Skeletal muscle cell (primary cell): ENCODE results near the gene RAD52.
A peak's percentile ranks its signal among the peaks of the same experiment; 100 is the strongest.

Experiments
- DNase-seq: peaks from one replicate; pipeline ENCODE4 v3.0.0-alpha.2; 2010; ENCODE audit warnings: low read depth
- H3K4me3 ChIP-seq: 2 replicates; pipeline ENCODE4 v1.5.1; 2011; ENCODE audit warnings: low read depth, mild to moderate bottlenecking, control low read depth, low read length, moderate library complexity

Gene RAD52

GRCh38 chr12:949453-950191 is at the start of gene RAD52:
TSS of gene RAD52 (minus strand) at chr12:949694. CDS start at chr12:933058, 16,636 bp downstream.
- peak; percentile 97 for DNase-seq
- H3K4me3 ChIP-seq = peak within 1 kb of the TSS; percentile 89

GRCh38 chr12:998020-998874 is 48.8 kb upstream of the RAD52 start:
- H3K4me3 ChIP-seq = no peak overlapping the region
- no peak for DNase-seq

DNA sequence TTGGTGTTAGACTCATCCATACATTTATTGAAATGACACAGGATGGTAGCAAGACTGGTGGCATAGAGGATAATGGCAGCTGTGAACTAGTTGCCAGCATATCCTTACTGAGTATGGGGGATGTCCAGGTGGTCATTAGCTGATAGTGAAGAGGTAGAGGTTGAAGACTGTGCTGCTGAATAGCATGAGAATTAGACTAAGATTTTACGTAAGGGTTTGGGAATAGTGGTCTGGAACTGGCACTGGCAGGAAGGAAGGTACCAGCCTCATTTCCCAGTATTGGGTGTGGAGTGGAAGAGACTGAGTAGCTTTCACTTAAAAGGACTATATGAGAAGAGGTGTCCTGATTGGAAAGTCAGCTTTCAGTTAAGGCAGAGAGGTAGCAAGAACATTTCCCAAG is 48.0 kb upstream of the RAD52 start:
- no peak overlapping the region for H3K4me3 ChIP-seq
- no peak for DNase-seq

GRCh38 chr12:996881-997280 is 47.4 kb upstream of the RAD52 start:
- no peak overlapping the region for H3K4me3 ChIP-seq
- no peak for DNase-seq

- H3K4me3 ChIP-seq = peak overlapping the region; percentile 81
Measured at GRCh38 chr12:992647-993046, 43.2 kb upstream of the RAD52 start.

DNA sequence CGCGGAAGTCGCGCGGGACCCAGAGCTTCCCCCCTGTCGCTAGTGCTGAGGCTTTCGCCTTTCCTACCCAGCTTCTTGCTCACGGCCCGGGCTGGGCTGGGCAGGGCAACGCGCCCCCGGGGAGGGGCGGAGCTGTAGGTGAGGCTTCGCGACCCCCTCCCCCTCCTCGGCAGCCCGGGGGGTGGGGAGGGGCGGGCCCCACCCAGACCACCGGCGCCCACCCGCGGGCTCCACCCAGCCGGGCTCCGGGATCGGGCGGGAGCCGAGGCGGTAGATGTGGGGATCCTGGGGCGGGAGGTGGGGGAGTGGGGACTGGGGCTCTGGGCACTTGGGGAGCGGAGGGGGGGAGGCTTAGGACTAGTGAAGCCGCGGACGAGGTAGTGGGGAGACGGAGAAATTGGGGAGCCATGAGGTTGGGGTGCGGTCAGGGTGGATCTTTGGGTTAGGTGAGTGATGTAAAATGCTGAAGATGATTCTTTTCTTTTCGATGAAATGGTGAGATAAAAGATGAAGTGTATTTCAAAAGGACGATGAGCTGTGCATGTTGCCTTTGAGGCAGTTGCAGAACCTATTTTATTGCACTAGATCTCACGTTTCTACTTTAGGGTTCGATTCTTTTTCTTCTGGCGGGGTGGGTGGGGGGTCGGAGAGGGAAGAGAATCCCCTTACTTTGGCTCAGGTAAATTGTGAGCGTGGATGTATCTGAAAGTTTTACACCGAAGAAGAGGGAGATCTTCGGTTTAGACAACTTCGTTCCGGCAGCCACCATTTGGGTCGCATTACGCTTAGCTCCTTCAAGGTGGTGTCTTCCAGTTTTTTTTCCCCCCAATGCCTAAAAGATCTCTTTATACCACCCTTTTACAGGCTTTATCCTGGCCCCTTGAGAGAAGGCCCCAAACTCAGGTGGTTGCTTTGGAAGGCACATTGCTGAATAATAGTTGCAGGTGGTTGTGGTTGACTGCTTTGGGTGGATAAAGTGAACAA is 42.1 kb upstream of the RAD52 start:
- no peak for DNase-seq

More at GRCh38 chr12:992647-993046, 43.2 kb upstream of the RAD52 start:
- no peak for DNase-seq

GRCh38 chr12:990661-991349 is 41.3 kb upstream of the RAD52 start, which contains the start of gene ERC1:
TSS of gene ERC1 (plus strand) at chr12:991223. CDS start at chr12:1027904, 36,681 bp downstream.
- DNase-seq = peak; percentile 71
- H3K4me3 ChIP-seq = peak within 1 kb of the TSS; percentile 81

More for the DNA sequence above, 42.1 kb upstream of the RAD52 start:
- peak overlapping the region; percentile 81 for H3K4me3 ChIP-seq

DNA sequence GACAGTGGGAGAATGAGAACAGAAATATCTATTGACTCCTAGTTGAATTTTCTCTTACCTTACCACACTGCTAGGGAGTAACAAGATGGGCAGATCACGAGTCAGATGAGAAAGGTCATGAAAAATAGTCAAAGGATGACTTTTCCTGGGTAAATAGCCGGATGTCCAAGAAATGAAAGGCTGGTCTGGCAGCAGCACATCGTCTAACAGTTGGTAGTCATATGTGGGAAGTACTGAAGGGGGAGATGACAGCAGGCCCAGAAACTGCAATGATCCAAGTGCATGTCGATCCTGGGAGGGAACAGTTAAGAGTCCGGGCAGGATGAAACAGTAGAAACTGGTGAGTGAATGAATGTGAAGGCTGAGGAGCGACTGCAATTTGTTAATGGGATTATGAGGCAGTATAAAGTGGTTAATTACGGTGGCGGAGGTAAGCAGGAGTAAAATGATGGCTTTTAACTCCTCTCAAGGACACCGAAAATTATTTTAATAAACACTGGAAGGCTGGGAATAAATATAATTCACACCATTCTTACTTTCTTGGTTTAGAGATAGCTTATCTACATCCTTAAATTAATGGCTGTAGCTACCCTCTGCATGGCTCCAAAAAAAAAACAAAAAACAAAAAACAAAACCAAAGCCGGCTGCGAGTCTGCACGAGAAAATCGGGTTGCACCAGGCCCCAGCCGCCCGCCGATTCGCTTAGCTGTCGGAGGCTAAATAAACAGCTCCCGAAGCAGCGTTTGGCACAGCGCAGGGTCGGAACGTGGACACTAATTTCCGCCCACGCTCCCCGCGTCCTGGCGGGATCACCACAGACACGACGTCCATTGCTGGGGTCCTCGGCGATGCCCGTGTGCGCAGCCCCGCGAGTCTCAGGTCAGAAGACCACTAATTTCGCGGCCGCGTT is 40.5 kb upstream of the RAD52 start:
- DNase-seq = peak; percentile 52
- H3K4me3 ChIP-seq = peak overlapping the region; percentile 81

- H3K4me3 ChIP-seq = peak overlapping the region; percentile 81
- no peak for DNase-seq
Measured at GRCh38 chr12:989051-989450, 39.6 kb upstream of the RAD52 start.

DNA sequence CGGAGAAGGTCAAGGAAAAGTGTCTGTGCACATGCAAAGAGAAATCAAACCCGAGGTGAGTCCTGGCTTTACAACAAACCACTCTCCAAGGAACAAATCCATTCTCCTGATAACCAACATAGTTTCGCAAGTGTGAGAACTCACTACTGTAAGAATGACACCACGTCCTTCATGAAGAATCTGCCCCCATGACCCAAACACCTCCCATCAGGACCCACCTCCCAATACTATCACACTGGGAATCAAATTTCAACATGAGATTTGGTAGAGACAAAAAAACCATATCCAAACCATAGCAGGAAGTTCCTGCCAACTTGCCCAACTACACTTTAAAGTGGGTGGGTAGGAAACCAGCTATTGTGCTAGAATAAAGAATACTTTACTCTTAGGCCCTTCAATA is 39.2 kb upstream of the RAD52 start:
- no peak for DNase-seq
- no peak overlapping the region for H3K4me3 ChIP-seq

DNA sequence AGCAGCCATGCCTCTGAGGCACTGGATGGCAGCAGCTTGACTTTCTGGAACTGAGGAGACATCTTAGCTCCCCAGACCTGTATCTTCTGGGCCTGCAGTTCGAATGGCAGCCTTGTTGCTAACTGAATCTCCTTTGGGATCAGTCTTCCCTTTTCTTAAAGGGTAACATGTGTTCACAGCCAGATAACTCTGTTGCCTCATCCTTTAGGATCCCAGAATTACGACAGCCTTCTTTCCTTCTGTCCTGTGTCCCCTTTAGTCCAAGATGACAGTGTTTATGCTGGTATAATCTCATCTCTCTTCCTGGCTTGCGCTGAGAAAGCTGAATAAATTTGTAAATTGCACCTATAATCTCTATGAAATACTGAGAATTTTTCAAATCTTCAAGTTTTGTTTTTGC is 32.5 kb upstream of the RAD52 start:
- no peak for DNase-seq
- no peak overlapping the region for H3K4me3 ChIP-seq

DNA sequence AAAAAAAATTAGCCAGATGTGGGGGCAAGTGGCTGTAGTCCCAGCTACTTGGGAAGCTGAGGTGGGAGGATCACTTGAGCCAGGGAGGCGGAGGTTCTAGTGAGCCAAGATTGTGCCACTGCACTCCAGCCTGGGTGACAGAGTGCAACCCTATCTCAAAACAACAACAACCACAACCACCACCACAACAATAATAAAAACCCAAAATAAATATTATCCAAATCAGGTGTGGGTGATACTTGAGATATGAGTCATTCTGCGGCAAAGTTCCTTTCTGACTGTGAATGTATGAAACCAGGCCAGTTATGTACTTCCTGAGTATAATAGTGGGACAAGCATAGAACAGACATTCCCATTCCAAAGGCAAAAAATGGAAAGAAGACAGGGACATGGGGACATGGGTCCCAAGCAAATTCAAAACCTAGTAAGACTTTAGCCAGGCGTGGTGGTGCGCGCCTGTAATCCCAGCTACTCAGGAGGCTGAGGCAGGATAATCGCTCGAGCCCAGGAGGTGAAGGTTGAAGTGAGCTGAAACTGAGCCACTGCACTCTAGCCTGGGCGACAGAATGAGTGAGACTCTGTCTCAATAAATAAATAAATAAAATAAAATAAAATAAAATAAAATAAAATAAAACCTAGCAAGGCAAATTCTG is 31.8 kb upstream of the RAD52 start:
- no peak overlapping the region for H3K4me3 ChIP-seq
- no peak for DNase-seq

- DNase-seq = no peak
- no peak overlapping the region for H3K4me3 ChIP-seq
Measured at GRCh38 chr12:979349-979748, 29.9 kb upstream of the RAD52 start.

DNA sequence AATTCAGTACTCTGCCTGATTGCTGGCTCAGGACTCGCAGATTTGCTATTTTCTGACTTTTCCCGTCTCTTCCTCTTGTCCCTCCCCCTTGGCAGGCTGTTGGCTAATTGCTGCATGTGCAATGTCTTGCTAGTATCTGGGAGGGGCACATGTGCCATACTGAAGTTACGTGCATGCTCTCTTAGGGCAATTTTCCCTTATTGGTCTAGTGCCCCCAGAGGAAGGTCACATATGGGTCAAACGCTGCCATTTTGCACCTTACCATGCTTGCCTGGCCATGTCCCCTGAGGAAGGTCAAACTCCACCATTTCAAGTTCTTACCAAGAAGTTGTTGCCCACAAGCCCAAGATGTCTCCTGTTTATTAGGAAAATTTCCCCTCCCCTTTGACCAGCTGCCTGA is 27.7 kb upstream of the RAD52 start:
- no peak for DNase-seq
- H3K4me3 ChIP-seq = no peak overlapping the region

GRCh38 chr12:976644-977043 is 27.1 kb upstream of the RAD52 start:
- no peak for DNase-seq
- H3K4me3 ChIP-seq = no peak overlapping the region

DNA sequence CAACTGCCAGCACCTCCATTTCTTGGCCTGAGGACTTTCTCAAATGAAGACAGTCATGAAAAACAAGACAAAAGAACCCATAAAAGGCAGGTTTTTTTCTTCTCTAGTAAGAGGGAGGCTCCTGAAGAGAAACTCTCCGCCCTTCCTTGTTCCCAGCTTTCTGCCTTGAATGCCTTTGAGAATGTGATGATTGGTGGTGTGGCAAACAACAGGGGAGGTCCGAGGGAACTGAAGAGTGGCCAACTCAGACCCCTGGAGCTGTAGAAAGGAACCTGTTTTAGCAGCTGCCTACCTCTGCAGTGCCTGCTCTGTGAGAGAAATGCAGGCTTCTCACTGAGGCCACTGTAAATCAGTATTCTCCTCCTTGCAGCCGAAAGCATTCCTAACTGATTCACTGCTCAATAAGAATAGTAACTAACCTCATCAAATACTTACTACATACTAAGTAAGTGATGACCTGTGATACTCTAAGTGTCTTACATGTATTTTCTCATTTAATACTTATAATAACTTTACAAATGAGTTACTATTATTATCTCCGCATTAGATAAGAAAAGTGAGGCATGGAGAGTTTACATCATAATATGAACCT is 24.9 kb upstream of the RAD52 start:
- H3K4me3 ChIP-seq = no peak overlapping the region
- no peak for DNase-seq

GRCh38 chr12:971991-972390 is 22.5 kb upstream of the RAD52 start:
- no peak for DNase-seq
- no peak overlapping the region for H3K4me3 ChIP-seq
